Activated naive CD4-positive, alpha-beta T cell treated with anti-CD3 and anti-CD28 coated beads, Interleukin-2, amount 50 U/mL, for 72 hours (primary cell): Measurements from ENCODE around the gene CMKLR1. TPM values are rescaled to one million over a fixed set of nuclear protein-coding genes. Genes with fewer than 3 reads are reported as not detected.
A peak's percentile ranks its signal among the peaks of the same experiment; 100 is the strongest.

Experiments
- ATAC-seq, 2 donors: fragments of 150-1000 bp; cut with Tn5 transposase; 2 replicates each; pipeline ENCODE4 v1.10.0; 2021; ENCODE audit warnings: mild to moderate bottlenecking in 2 of 2, moderate library complexity in 2 of 2
- DNase-seq, 2 donors: peaks; one replicate each; pipeline ENCODE4 v3.0.0; 2021 to 2022; ENCODE audit warnings: low spot score in 2 of 2
- H3K27ac Mint-ChIP-seq, 2 donors: one replicate each; pipeline ENCODE4 v1.8.0; 2022; ENCODE audit warnings: mild to moderate bottlenecking in 2 of 2, mixed read lengths in 2 of 2
- H3K36me3 Mint-ChIP-seq, 2 donors: one replicate each; pipeline ENCODE4 v1.8.0; 2022; ENCODE audit warnings: mixed read lengths in 2 of 2
- H3K9me3 Mint-ChIP-seq, 2 donors: one replicate each; pipeline ENCODE4 v1.8.0; 2022; ENCODE audit warnings: mixed read lengths in 2 of 2
- total RNA-seq, 2 donors: library from RNA; stranded (reverse); gene quantifications; one replicate each; pipeline ENCODE4 v1.2.3, GENCODE V29; 2022

The CMKLR1 gene
- total RNA-seq, 2 donors from 2014 or later: not detected

DNA sequence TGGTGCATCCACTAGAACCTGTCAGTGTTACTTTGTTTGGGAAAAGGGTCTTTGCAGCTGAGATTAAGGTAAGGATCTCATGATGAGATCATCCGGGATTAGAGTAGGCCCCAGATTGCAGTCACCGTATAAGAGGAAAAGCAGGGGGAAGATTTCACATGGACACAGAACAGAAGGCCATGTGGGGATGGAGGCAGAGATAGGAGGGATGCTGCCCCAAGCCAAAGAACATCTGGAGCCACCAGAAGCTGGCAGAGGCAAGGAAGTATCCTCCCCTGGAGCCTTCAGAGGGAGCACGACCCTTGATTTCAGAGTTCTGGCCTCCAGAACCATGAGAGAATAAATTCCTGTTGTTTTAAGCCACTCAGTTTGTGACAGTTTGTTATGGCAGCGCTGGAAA, 39.6 kb downstream of the CMKLR1 start:
- Mint-ChIP-seq H3K9me3 (no peaks in the 10 kb centered on the region), H3K27ac (no peak overlapping the region), H3K36me3 (no peaks in the 10 kb centered on the region)
- ATAC-seq (no peak), DNase-seq (peak in 1 of 2 donors; percentile 28)

DNA sequence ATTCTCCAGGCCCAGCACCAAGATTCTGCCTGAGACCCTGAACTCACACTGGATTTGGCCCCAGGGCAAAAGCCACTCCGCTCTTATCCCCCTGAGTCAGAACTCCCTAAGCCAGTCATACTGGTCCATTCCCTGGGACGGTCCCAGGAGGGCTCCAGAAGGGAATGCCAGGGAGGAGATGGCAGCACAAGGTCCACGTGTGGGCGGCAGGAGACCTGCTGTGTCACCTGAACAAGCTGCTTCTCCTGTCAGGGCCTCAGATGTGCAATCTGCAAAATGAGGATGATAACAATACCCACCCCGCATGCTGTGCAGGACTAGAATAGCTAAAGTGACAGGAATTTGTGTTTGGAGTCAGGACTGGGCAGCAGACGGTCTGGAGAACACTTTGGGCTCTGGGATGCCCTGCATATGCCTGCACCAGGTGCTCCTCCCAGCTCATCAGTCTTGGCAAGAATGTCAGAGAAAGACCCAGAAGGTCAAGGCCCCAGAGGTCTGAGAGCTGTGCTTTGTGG, 40.3 kb downstream of the CMKLR1 start:
- no peaks in the 10 kb centered on the region for H3K9me3 Mint-ChIP-seq
- DNase-seq: no peak
- no peak for ATAC-seq
- no peak overlapping the region for H3K27ac Mint-ChIP-seq
- H3K36me3 Mint-ChIP-seq: no peaks in the 10 kb centered on the region

DNA sequence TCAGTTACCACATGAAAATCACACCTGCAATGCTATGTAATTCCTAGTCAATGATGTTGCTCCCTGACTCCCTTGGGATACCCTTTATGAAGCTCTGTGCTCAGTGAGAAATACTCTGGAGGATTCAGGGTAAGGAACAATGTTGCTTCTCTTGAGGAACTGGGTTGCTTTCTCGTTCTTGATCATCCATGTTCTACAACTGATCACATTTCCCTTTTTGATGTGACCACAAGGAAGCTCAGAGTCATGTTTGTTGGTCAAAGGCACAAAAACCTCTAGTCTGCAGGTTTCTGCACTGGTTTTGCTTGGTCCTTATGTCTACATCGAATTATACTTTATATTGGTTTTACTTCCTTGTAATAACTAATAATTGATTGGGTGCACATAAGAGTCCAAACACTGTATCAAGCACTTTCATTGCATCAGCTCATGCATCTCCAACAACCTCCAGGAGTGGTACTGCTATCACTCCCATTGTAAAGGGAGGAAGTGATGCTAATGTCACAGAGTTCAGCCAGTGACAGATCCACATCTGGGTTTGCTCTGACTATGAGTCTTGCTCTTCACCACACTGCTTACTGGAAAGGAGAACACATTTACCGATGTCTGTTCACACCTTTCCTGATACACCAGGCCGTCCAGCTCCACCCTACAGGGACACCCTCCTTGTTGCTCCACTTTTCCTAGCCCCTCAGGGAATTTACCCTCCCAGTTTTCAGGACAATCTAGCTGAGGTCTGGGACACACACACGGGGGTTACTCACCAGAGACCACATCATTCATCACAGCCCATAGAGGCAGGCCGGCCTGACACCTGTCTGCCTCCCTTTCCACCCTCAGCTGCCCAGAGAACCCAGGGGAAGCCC, 41.0 kb downstream of the CMKLR1 start:
- peak in 1 of 2 donors; percentile 51 for ATAC-seq
- no peak overlapping the region for H3K27ac Mint-ChIP-seq
- H3K9me3 Mint-ChIP-seq: no peaks in the 10 kb centered on the region
- H3K36me3 Mint-ChIP-seq: no peaks in the 10 kb centered on the region
- peak in 1 of 2 donors; percentile 21 for DNase-seq

DNA sequence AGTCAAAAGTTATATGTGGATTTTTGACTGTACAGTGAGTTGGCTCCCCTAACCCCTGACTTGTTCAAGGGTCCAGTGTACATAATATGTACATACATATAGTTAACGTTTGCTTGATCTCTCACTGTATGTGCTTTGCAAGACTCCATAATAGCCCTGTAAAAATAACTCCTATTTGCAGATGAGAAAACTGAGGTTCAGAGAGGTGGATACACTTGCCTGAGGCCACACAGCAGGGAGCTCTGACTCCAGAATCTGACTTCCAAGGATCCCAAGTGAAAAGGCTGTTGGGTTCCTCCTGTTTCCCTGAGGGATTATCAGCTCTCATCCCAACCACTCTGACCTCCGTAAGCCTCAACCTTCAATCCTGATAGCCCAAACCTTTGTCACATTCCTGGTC, 41.7 kb downstream of the CMKLR1 start:
- no peak overlapping the region for H3K27ac Mint-ChIP-seq
- DNase-seq (no peak), ATAC-seq (no peak)

DNA sequence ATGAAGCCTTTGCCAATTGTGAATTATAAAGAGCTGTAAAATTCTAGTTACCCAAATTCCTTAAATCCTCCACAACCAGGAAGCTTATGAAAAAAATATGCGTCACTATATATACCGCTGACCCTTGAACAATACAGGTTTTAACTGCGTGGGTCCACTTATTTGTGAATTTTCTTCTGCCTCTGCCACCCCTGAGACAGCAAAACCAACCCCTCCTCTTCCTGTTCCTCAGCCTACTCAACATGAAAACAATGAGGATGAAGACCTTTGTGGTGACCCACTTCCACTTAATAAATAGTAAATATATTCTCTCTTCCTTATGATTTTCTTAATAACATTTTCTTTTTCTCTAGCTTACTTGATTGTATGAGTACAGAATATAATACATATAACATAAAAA, 42.2 kb downstream of the CMKLR1 start:
- Mint-ChIP-seq H3K36me3 (no peaks in the 10 kb centered on the region), H3K27ac (no peak overlapping the region), H3K9me3 (peaks cover 0 to 6% of the 10 kb centered on the region in 2 donors)
- ATAC-seq (no peak), DNase-seq (no peak)

More for the DNA sequence above, 41.7 kb downstream of the CMKLR1 start:
- H3K36me3 Mint-ChIP-seq: no peaks in the 10 kb centered on the region
- H3K9me3 Mint-ChIP-seq: peaks cover 0 to 1% of the 10 kb centered on the region in 2 donors

DNA sequence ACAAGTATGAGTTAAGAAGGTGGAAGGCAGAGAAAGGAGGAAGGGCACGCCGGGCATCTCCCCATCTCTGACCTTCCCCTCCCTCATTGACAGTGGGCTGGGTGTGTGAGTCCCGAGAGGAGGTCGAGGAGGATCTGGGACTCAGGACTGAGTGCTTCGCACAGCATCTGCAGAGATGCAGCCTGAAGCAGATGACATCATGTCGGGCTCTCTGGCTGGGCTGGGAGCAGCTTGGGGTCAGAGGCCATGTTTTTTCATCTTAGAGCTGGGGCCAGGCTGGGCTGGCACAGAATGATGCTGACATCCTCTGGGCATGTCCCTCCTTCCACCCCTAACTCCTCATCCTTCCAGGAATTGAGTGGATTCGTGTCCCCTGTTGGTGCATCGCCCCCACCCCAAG, 43.5 kb downstream of the CMKLR1 start:
- Mint-ChIP-seq H3K9me3 (peaks cover 0 to 9% of the 10 kb centered on the region in 2 donors), H3K36me3 (no peaks in the 10 kb centered on the region), H3K27ac (no peak overlapping the region)
- ATAC-seq: no peak
- peak in 1 of 2 donors; percentile 28 for DNase-seq

DNA sequence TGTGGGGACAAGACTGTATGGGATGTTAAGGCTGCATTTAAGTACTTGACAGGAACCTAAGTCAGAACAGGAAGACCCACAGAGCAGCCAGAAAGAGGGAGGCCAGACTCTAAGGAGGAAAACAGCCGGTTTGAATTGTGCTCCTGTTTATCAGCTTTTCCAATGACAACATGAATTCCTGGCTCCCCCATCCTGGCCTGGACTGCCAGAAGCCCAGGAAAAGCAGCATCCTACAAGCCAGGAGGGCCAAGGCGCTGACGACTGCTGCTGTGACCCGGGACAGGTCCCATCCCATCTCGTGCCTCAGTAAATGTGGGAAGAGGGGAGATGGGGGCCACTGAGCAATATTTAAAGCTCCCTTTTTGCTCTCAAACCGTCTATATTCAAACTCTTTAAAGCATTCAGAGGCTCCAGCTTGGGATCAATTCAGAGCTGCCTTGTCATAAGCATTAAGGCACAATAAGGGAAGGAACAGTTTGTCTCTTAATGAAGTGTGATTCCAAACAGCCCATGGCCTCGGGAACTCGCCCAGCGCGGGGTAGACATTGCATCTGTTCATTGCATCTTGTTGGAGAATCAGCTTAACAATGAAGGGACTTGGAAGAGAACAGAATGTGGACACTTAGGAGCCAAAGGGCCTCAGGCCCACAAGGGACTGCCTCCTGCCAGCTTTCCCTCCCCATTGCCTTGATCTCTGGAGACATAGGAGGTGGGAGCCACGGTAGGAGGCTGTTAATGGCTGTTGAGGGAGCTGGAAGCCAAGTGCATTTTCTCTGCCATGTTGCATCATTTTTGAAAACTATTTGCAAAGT, 49.6 kb downstream of the CMKLR1 start:
- Mint-ChIP-seq H3K27ac (no peak overlapping the region), H3K36me3 (no peaks in the 10 kb centered on the region), H3K9me3 (peaks cover 5 to 9% of the 10 kb centered on the region in 2 donors)
- no peak for DNase-seq
- ATAC-seq: no peak

DNA sequence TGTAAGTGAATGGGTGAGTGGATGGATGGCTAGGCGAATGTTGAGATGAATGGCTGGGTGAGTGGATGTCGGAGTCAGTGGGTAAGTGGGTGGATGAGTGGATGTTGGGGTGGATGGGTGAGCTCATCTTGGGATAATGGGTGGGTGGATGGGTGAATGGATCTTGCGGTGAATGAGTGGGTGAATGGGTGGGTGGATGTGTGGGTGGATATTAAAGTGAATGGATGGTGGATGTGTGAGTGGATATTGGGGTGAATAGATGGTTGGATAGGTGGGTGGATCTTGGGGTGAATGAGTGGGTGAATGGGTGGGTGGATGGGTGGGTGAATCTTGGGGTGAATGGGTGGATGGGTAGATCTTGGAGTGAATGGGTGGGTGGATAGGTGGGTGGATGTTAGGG, 51.9 kb downstream of the CMKLR1 start:
- no peaks in the 10 kb centered on the region for H3K36me3 Mint-ChIP-seq
- DNase-seq (no peak), ATAC-seq (no peak)
- H3K9me3 Mint-ChIP-seq: peaks cover 5 to 6% of the 10 kb centered on the region in 2 donors
- H3K27ac Mint-ChIP-seq: no peak overlapping the region

DNA sequence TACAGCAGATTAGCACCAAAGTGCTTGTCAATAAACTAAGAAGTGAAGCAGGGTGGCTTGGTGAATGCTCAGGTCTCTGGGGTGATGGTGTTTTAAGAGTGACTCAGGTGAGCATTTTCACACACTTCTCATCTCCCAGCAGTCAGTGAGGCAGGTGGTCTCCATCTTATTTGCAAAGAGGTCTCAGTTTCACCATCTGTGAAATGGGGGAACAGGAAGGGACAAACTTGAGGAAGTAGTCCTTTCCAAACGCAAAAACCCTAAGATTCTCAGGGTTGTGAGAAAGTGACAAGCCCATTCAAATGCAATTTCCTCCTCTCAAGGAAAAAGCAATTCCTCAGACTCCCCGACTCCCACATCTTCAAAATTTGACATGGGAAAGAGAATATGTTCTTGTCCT, 54.1 kb downstream of the CMKLR1 start:
- H3K9me3 Mint-ChIP-seq: peaks cover 0 to 5% of the 10 kb centered on the region in 2 donors
- no peak overlapping the region for H3K27ac Mint-ChIP-seq
- no peak for DNase-seq
- no peaks in the 10 kb centered on the region for H3K36me3 Mint-ChIP-seq
- no peak for ATAC-seq

DNA sequence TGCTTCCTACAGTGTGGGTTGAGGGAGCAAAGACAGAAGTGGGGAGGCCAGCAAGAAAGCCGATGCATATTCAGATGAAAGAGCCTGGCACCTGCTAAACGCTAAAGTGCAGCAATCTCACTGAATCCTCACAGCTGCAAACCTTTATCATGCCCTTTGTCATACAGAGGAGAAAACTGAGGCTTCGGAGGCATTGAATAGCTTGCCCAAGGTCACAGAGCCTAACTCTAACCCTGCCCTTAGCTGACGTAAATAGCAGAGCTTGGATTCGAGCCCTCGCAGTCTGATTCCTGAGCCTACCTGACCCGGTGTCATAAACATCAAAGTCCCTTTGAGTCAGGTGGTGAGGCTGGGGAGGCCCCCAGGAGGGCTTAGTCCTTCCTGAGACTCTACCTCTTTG, 54.9 kb downstream of the CMKLR1 start:
- H3K27ac Mint-ChIP-seq: no peak overlapping the region
- no peaks in the 10 kb centered on the region for H3K36me3 Mint-ChIP-seq
- peaks cover 0 to 5% of the 10 kb centered on the region in 2 donors for H3K9me3 Mint-ChIP-seq
- ATAC-seq: no peak
- DNase-seq: no peak

DNA sequence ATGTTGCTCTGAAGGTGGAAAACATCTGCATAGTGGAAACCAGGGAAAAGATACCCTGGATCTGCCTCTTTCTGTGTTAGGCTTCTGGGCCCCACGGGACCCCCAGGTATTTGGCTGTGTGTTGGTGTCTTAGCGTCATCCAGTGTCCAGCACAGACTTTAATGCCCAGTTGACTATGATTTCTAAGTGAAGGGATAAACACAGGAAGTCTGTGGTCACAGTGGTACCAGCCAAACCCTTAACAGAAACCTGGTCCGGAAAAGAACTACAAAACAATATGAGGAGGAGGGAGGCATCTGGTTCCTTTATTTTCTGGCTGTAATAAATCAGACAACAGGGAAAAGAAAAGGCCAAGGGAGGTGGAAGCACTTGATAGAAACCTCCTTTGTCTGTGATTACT, 56.4 kb downstream of the CMKLR1 start:
- DNase-seq (no peak), ATAC-seq (no peak)
- Mint-ChIP-seq H3K9me3 (peaks cover 0 to 5% of the 10 kb centered on the region in 2 donors), H3K27ac (no peak overlapping the region), H3K36me3 (no peaks in the 10 kb centered on the region)

DNA sequence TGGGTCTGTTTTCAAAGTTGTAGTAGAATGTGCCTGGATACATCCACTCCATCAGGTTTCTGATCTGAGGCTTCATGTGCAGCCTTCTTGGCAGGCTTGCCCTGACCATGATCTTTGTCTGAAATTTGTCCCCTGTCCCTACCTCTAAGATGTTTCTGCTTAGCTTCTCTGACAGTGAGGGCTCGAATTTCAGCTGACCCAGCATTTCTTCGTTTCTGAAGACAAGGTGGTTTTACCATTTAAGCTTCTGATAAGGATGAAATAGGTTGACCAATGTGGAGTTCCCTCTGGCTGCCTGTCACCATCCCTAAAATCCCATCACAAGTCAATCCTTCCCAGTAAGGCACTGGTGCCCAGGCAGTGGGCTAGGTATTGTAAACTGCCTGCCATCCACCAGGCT, 57.0 kb downstream of the CMKLR1 start:
- Mint-ChIP-seq H3K27ac (no peak overlapping the region), H3K9me3 (peaks cover 0 to 3% of the 10 kb centered on the region in 2 donors), H3K36me3 (no peaks in the 10 kb centered on the region)
- no peak for DNase-seq
- ATAC-seq: no peak

DNA sequence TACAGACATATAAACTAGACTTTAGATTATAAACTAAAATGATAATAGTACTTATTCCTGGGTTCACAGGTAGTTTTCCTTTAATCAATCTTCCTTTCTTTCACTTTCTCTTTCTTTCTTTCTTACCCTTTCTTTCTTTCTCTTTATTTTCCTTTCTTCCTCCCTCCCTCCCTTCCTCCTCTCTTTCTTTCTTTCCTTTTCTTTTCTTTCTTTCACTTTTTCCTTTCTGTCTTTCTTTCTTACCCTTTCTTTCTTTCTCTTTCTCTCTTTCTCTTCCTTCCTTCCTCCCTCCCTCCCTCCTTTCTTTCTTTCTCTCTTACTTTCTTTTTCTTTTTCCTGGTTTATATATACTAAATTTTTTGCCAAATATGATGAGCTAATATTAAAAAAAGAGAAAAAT, 61.5 kb downstream of the CMKLR1 start:
- no peak for DNase-seq
- H3K36me3 Mint-ChIP-seq: no peaks in the 10 kb centered on the region
- H3K27ac Mint-ChIP-seq: no peak overlapping the region
- ATAC-seq: no peak
- H3K9me3 Mint-ChIP-seq: no peaks in the 10 kb centered on the region

DNA sequence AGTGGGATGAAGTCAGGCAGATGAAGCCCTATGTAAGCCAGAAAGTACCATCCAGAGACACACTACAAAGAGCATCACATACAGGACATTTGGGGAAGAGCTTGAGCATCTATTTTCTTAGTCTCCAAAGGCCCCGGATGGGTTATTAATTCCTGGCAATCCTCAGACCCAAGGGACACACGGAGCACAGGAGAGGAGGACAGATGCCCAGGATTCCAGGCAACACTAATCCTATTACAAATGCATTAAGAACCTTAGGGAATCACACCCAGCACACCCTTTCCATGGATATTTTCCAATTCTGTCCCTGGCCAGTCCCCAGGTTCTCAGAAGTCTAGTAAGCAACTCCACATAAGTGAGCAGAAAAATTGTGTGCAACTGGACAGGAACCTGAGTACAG, 65.9 kb downstream of the CMKLR1 start:
- DNase-seq (no peak), ATAC-seq (no peak)
- no peak overlapping the region for H3K27ac Mint-ChIP-seq
- H3K36me3 Mint-ChIP-seq: no peaks in the 10 kb centered on the region
- no peaks in the 10 kb centered on the region for H3K9me3 Mint-ChIP-seq

DNA sequence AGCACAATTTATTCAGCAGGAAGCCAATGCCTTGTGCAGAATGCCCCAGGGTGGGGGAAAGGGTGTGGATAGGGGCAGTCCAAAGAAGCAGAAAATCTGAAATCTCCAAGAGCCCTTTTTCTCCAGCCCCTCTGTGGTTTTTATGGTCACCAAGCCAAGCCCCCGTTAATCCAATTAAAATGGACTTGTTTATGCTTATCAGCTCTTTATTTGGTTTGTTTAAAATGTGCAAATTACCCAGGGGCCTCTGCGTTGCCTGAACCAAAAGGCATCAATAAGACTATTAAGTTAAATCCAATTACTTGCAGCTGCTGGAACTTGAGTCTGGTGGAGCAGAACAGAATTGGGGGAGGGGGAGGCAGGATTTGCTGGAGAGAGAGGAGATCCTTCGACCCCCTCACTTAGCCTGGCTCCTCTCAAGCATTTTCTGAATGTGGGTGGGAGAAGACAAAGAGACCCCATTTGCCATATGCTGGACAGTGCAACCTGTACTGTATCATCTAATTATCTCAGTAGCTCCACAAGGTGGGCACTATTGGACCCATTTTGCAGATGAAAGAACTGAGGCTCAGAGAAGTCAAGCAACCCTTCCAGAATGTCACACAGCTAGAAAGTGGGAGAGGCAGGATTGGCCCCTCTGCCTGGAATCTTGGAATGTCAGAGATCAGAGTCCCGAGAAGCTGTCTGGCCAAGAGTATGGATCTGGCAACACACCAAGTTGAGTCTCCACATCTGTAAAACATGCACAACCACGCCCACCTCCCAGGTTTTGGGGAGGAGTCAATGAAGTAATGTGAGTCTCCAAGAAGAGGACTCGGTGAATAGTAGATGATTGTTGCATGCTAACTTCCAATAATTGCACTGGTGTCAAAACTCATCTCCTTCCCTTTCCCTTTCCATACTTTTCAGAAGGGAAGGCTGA, 66.9 kb downstream of the CMKLR1 start:
- no peak for ATAC-seq
- Mint-ChIP-seq H3K9me3 (no peaks in the 10 kb centered on the region), H3K27ac (no peak overlapping the region), H3K36me3 (no peaks in the 10 kb centered on the region)
- DNase-seq: no peak

DNA sequence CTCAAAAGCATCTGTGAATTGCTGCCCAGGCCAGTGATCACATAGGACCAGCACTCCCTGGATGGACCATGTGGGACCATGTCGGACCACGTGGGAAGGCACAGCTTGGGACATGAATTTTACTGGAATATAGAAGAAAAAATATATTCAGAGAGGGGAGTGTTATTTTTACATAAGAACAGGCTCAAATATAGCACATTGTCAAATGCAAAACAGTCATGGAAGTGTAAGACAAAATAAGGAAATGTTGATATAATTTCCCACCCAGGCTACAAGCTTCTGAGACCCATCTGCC, 68.3 kb downstream of the CMKLR1 start:
- Mint-ChIP-seq H3K27ac (no peak overlapping the region), H3K9me3 (peaks cover 0 to 5% of the 10 kb centered on the region in 2 donors), H3K36me3 (no peaks in the 10 kb centered on the region)
- no peak for ATAC-seq
- no peak for DNase-seq
